GM19099 (cell line): ENCODE results near the gene RPL36AL.

Experiments
- POLR2A ChIP-seq: IDR thresholded peaks from 3 replicates; pipeline ENCODE4 v1.6.1; 2011; ENCODE audit warnings: low read depth; ENCODE audit not compliant: insufficient read length; ENCODE audit errors: extremely low read depth

The RPL36AL gene

GRCh38 chr14:49620182-49621113 lies at the start of gene RPL36AL, which contains the start of gene MGAT2:
RPL36AL (minus strand) TSS chr14:49620626; CDS start chr14:49619104, 1,522 bp downstream.
MGAT2 (plus strand) TSS chr14:49620799; CDS start chr14:49621269, 470 bp downstream.
- peak; percentile 98 for TF ChIP-seq POLR2A

GRCh38 chr14:49659526-49660455 lies 39.4 kb upstream of the RPL36AL start:
- TF ChIP-seq POLR2A, result no peak

GRCh38 chr14:49654511-49654910 lies 34.1 kb upstream of the RPL36AL start:
- TF ChIP-seq POLR2A, result no peak

- no peak for TF ChIP-seq POLR2A
Observed at GRCh38 chr14:49653508-49653907, 33.1 kb upstream of the RPL36AL start.

GRCh38 chr14:49642163-49642562 lies 21.7 kb upstream of the RPL36AL start:
- no peak for TF ChIP-seq POLR2A

- TF ChIP-seq POLR2A, result no peak
Observed at GRCh38 chr14:49641697-49642129, 21.3 kb upstream of the RPL36AL start.

- TF ChIP-seq POLR2A, result no peak
Observed at GRCh38 chr14:49640540-49641417, 20.4 kb upstream of the RPL36AL start.

GRCh38 chr14:49637534-49638078 lies 17.2 kb upstream of the RPL36AL start:
- no peak for TF ChIP-seq POLR2A

GRCh38 chr14:49636866-49637265 lies 16.4 kb upstream of the RPL36AL start:
- no peak for TF ChIP-seq POLR2A

- no peak for TF ChIP-seq POLR2A
Observed at GRCh38 chr14:49634547-49635334, 14.3 kb upstream of the RPL36AL start, which contains the start of gene DNAAF2. DNAAF2 (minus strand) TSS chr14:49635244; CDS start chr14:49635149, 95 bp downstream.

- peak; percentile 91 for TF ChIP-seq POLR2A
Observed at GRCh38 chr14:49633640-49634546, 13.5 kb upstream of the RPL36AL start.
